Keratinocyte (primary cell): ENCODE results near the gene LHX4.

ENCODE experiments used
- CTCF ChIP-seq, 3 experiments: IDR thresholded peaks in 1 of 3; conservative IDR thresholded peaks in 1 of 3; optimal IDR thresholded peaks in 1 of 3; 2 replicates in 2 of 3; 3 replicates in 1 of 3; pipeline versions ENCODE3 to v1.5.1; 2011; ENCODE audit warnings: low read length in 3 of 3, mild to moderate bottlenecking in 3 of 3, moderate library complexity in 2 of 3, control low read depth in 1 of 3, inconsistent platforms in 1 of 3; ENCODE audit not compliant: insufficient read depth in 2 of 3; ENCODE audit errors: extremely low read depth in 1 of 3
- EZH2 ChIP-seq: IDR thresholded peaks from one replicate; pipeline ENCODE4 v1.6.1; 2012; ENCODE audit warnings: inconsistent platforms, mild to moderate bottlenecking, low read length, moderate library complexity

- no peak for TF ChIP-seq CTCF (optimal IDR thresholded peaks at IDR 0.05 in 1 of 3, IDR thresholded peaks at IDR 0.05 in 1 of 3, conservative IDR thresholded peaks at IDR 0.05 in 1 of 3; ENCODE audit: extremely low read depth in 1 of 3, insufficient read depth in 2 of 3, low read length in 3 of 3)
- TF ChIP-seq EZH2: no peak
These were observed 17.0 kb downstream of the LHX4 start for GRCh38 chr1:180247061-180247460.
